BLaER1 treated with 17β-estradiol and CSF1 and Interleukin-3, amounts not matched to agents 10 nM and 100 nM (cell line): ENCODE measurements around the gene LRRC38.

ENCODE experiments used
- H3K27ac ChIP-seq, 11 experiments: shearing (Covaris generic); formaldehyde crosslinking; 2 replicates each; pipeline ENCODE4 v1.8.1; 2022
- H3K27me3 ChIP-seq, 11 experiments: shearing (Covaris generic); formaldehyde crosslinking; 2 replicates each; pipeline ENCODE4 v1.8.1; 2022
- H3K36me3 ChIP-seq, 11 experiments: shearing (Covaris generic); formaldehyde crosslinking; 2 replicates each; pipeline ENCODE4 v1.8.1; 2022
- H3K4me1 ChIP-seq, 10 experiments: shearing (Covaris generic); formaldehyde crosslinking; 2 replicates each; pipeline ENCODE4 v1.8.1; 2022
- H3K4me2 ChIP-seq, 11 experiments: shearing (Covaris generic); formaldehyde crosslinking; 2 replicates each; pipeline ENCODE4 v1.8.1; 2022
- H3K4me3 ChIP-seq, 10 experiments: shearing (Covaris generic); formaldehyde crosslinking; 2 replicates each; pipeline ENCODE4 v1.8.1; 2022
- H3K9ac ChIP-seq, 11 experiments: shearing (Covaris generic); formaldehyde crosslinking; 2 replicates each; pipeline ENCODE4 v1.8.1; 2022
- H3K9me3 ChIP-seq, 11 experiments: shearing (Covaris generic); formaldehyde crosslinking; replicated peaks in 1 of 11; 2 replicates each; pipeline ENCODE4 v1.8.1; 2022
- H4K20me1 ChIP-seq, 11 experiments: shearing (Covaris generic); formaldehyde crosslinking; 2 replicates each; pipeline ENCODE4 v1.8.1; 2022
- Cebpa-rat ChIP-seq, 11 experiments: shearing (Covaris generic); IDR thresholded peaks; 2 replicates each; pipeline ENCODE4 v1.8.1; 2022

Gene LRRC38

DNA sequence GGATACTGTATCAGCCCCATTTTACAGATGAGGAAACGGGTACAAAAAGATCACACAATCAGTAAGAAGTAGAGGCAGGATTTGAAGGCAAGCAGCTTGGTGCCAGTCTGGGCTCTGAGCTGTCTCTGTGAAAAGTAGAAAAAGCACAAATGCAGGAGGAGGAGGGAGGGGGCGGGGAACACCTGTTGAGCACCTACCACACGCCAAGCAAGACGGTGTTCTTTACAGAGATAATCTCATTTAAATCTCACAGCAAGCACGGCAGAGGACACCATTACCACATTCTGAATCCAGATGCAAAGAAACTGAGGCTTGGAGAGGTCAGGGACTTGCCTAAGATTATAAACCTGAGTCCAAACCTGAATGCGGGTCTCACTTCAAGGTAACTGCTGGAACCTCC is 3.3 kb downstream of the LRRC38 start:
- no peaks in the 10 kb centered on the region for H3K9me3 ChIP-seq
- peaks cover 15 to 82% (median 72%) of the 10 kb centered on the region in 10 experiments; a peak in 19 of 20 replicates for H3K4me1 ChIP-seq
- H4K20me1 ChIP-seq, result peaks cover 0 to 6% (median 0%) of the 10 kb centered on the region in 11 experiments; a peak in 2 of 22 replicates
- H3K27me3 ChIP-seq, result peaks cover 39 to 51% (median 46%) of the 10 kb centered on the region in 11 experiments
- H3K27ac ChIP-seq, result no peak overlapping the region
- no peak overlapping the region for H3K9ac ChIP-seq
- no peak overlapping the region for H3K4me3 ChIP-seq
- peak overlapping the region in 5 of 11 experiments; percentile 4 to 95 (median 18); a peak in 5 of 22 replicates for H3K4me2 ChIP-seq
- no peak for TF ChIP-seq Cebpa-rat (IDR thresholded peaks at IDR 0.05)
- H3K36me3 ChIP-seq, result no peaks in the 10 kb centered on the region

- Histone ChIP-seq H3K4me3 (no peak overlapping the region), H3K4me1 (peaks cover 15 to 86% (median 76%) of the 10 kb centered on the region in 10 experiments; a peak in 19 of 20 replicates), H3K9me3 (no peaks in the 10 kb centered on the region), H3K27ac (peak overlapping the region in 3 of 11 experiments; percentile 12 to 28 (median 21); a peak in 1 of 22 replicates), H4K20me1 (peaks cover 0 to 6% (median 0%) of the 10 kb centered on the region in 11 experiments; a peak in 2 of 22 replicates), H3K27me3 (peaks cover 10 to 17% (median 16%) of the 10 kb centered on the region in 11 experiments), H3K9ac (no peak overlapping the region), H3K4me2 (peak overlapping the region in 8 of 11 experiments; percentile 52 to 90 (median 78); a peak in 16 of 22 replicates), H3K36me3 (no peaks in the 10 kb centered on the region)
- no peak for TF ChIP-seq Cebpa-rat (IDR thresholded peaks at IDR 0.05)
Observed at GRCh38 chr1:13507075-13507474, 6.7 kb downstream of the LRRC38 start.

DNA sequence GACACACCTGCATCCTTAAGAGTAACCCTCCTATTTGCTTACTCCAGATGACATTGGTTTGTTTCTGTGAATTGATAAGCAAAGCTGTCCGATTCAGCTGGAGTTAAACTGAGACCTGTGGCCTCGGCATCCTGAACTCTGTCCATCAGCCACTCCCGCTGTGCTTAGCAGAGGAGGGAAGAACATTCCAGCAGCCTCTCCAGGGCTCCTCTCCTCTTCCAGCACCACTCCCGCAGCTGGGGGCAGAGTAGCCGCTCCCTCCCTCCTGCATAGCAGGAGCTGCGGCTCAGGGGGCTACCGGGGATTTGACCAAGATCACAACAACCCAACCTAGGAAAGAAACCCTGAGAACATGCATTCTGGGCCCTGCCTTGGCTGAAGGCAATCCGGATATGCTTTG is 8.8 kb downstream of the LRRC38 start:
- peak overlapping the region in 7 of 11 experiments; percentile 48 to 72 (median 66); a peak in 14 of 22 replicates for H3K9ac ChIP-seq
- H3K4me3 ChIP-seq, result peak overlapping the region in 1 of 10 experiments; percentile 27; a peak in 2 of 20 replicates
- peak overlapping the region; percentile 45 to 90 (median 77) for H3K4me2 ChIP-seq
- TF ChIP-seq Cebpa-rat (IDR thresholded peaks at IDR 0.05), result no peak
- H3K9me3 ChIP-seq, result no peaks in the 10 kb centered on the region
- H3K27ac ChIP-seq, result peak overlapping the region in 7 of 11 experiments; percentile 54 to 99 (median 76); a peak in 13 of 22 replicates
- H3K27me3 ChIP-seq, result peaks cover 0 to 6% (median 0%) of the 10 kb centered on the region in 11 experiments; a peak in 3 of 22 replicates
- no peaks in the 10 kb centered on the region for H3K36me3 ChIP-seq
- no peaks in the 10 kb centered on the region; a peak in 1 of 22 replicates for H4K20me1 ChIP-seq
- peaks cover 16 to 98% (median 93%) of the 10 kb centered on the region in 10 experiments for H3K4me1 ChIP-seq

DNA sequence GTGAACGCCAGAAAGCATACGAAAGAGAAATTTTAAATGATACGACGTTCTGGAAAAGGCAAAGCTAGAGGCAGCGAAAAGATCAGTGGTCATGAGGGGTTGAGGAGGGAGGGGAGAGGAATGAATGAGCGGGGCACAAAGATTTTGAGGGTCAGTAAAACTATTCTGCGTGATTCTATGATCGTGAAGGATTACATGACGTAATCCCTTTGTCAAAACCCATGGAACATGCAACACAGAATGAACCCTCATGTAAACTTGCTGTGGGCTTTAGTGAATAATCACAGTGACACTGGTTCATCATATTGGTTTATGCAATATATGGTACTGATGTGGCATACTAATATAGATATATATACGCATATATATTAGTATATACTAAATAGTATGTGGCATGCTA is 13.0 kb downstream of the LRRC38 start:
- Histone ChIP-seq H3K27me3 (peaks cover 0 to 14% (median 0%) of the 10 kb centered on the region in 11 experiments; a peak in 3 of 22 replicates), H3K4me3 (0 out of 20 replicates have a peak overlapping the region, but pooled peaks of 1 of the 10 experiments have one; percentile 4), H3K9me3 (no peaks in the 10 kb centered on the region), H4K20me1 (no peaks in the 10 kb centered on the region; a peak in 1 of 22 replicates), H3K9ac (peak overlapping the region in 6 of 11 experiments; percentile 69 to 89 (median 84); a peak in 9 of 22 replicates), H3K27ac (peak overlapping the region in 7 of 11 experiments; percentile 24 to 99 (median 94); a peak in 13 of 22 replicates), H3K4me2 (peak overlapping the region in 10 of 11 experiments; percentile 37 to 95 (median 86); a peak in 19 of 22 replicates), H3K36me3 (no peaks in the 10 kb centered on the region), H3K4me1 (peaks cover 26 to 99% (median 98%) of the 10 kb centered on the region in 10 experiments)
- TF ChIP-seq Cebpa-rat (IDR thresholded peaks at IDR 0.05), result no peak

DNA sequence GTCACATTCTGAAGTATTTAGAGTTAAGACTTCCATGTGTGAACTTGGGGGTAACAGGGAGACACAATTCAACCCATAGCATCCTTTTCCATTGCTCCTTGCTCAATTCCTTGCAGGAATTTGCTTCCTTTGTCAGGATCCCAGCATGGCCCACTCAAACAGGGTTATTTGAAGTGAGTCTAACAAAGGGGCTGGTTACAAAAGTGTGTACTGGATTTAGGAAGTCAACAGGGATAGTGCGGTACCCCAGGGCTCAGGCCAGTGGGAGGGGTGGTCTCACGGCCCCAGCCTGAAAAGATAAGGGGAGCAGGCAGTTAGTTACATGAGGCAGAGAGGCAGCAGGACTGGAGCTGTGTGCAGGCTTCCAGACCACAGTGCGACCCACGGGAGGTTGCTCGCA is 14.4 kb downstream of the LRRC38 start:
- no peaks in the 10 kb centered on the region for H4K20me1 ChIP-seq
- no peaks in the 10 kb centered on the region for H3K9me3 ChIP-seq
- peak overlapping the region in 8 of 11 experiments; percentile 39 to 89 (median 78); a peak in 16 of 22 replicates for H3K9ac ChIP-seq
- TF ChIP-seq Cebpa-rat (IDR thresholded peaks at IDR 0.05), result no peak
- H3K27ac ChIP-seq, result peak overlapping the region in 9 of 11 experiments; percentile 16 to 99 (median 91); a peak in 18 of 22 replicates
- H3K27me3 ChIP-seq, result peaks cover 0 to 14% (median 0%) of the 10 kb centered on the region in 11 experiments; a peak in 3 of 22 replicates
- peak overlapping the region; percentile 37 to 95 (median 83) for H3K4me2 ChIP-seq
- peak overlapping the region in 6 of 10 experiments; percentile 4 to 33 (median 24); a peak in 10 of 20 replicates for H3K4me3 ChIP-seq
- H3K4me1 ChIP-seq, result peaks cover 18 to 100% (median 98%) of the 10 kb centered on the region in 10 experiments
- H3K36me3 ChIP-seq, result no peaks in the 10 kb centered on the region

- Histone ChIP-seq H3K4me3 (peak overlapping the region in 7 of 10 experiments; percentile 4 to 37 (median 29); a peak in 10 of 20 replicates), H3K4me2 (peak overlapping the region; percentile 37 to 95 (median 83); a peak in 20 of 22 replicates), H3K4me1 (peaks cover 25 to 100% (median 98%) of the 10 kb centered on the region in 10 experiments)
Observed at GRCh38 chr1:13498553-13498952, 15.2 kb downstream of the LRRC38 start.

DNA sequence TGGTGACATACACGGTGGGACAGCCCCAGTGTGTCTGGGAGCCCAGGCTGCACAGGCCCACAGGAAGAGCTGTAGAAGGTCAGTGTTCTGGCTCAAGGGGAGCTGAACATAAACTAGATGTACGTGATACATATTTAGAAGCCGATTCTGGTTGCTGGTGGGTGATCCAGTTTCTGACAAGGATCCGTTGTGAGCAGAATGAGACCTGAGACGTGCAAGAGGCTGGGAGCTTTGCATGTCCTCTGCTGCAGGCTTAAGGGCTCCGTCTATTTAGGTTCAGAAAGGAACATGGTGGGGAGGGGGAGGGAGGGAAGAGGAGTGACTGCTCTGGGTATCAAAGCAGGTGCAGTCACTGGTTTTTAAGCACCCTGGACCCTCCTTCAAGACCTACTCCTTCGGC is 18.6 kb downstream of the LRRC38 start:
- Histone ChIP-seq H3K27me3 (peaks cover 0 to 11% (median 0%) of the 10 kb centered on the region in 11 experiments; a peak in 3 of 22 replicates), H3K36me3 (no peaks in the 10 kb centered on the region), H4K20me1 (no peaks in the 10 kb centered on the region), H3K9me3 (no peaks in the 10 kb centered on the region), H3K4me3 (no peak overlapping the region), H3K4me1 (peaks cover 27 to 100% (median 98%) of the 10 kb centered on the region in 10 experiments), H3K4me2 (peak overlapping the region in 9 of 11 experiments; percentile 52 to 95 (median 88); a peak in 18 of 22 replicates), H3K27ac (peak overlapping the region in 8 of 11 experiments; percentile 39 to 99 (median 92); a peak in 15 of 22 replicates), H3K9ac (peak overlapping the region in 6 of 11 experiments; percentile 31 to 89 (median 78); a peak in 10 of 22 replicates)
- TF ChIP-seq Cebpa-rat (IDR thresholded peaks at IDR 0.05), result no peak

More at GRCh38 chr1:13498553-13498952, 15.2 kb downstream of the LRRC38 start:
- peak in 6 of 11 experiments; percentile 57 to 91 (median 82); a peak in 12 of 22 replicates for TF ChIP-seq Cebpa-rat (IDR thresholded peaks at IDR 0.05)
- Histone ChIP-seq H4K20me1 (no peaks in the 10 kb centered on the region), H3K9ac (peak overlapping the region in 8 of 11 experiments; percentile 41 to 89 (median 78); a peak in 16 of 22 replicates), H3K36me3 (no peaks in the 10 kb centered on the region), H3K27ac (peak overlapping the region in 9 of 11 experiments; percentile 16 to 99 (median 91); a peak in 17 of 22 replicates), H3K27me3 (peaks cover 0 to 14% (median 0%) of the 10 kb centered on the region in 11 experiments; a peak in 3 of 22 replicates), H3K9me3 (no peaks in the 10 kb centered on the region)

- H3K4me1 ChIP-seq, result peaks cover 27 to 100% (median 98%) of the 10 kb centered on the region in 10 experiments
- peak overlapping the region in 10 of 11 experiments; percentile 6 to 95 (median 86); a peak in 18 of 22 replicates for H3K4me2 ChIP-seq
Observed at GRCh38 chr1:13494712-13495111, 19.1 kb downstream of the LRRC38 start.

More at GRCh38 chr1:13494712-13495111, 19.1 kb downstream of the LRRC38 start:
- peak overlapping the region in 8 of 11 experiments; percentile 39 to 99 (median 92); a peak in 16 of 22 replicates for H3K27ac ChIP-seq
- H3K36me3 ChIP-seq, result no peaks in the 10 kb centered on the region
- H3K27me3 ChIP-seq, result peaks cover 0 to 6% (median 0%) of the 10 kb centered on the region in 11 experiments; a peak in 3 of 22 replicates
- H4K20me1 ChIP-seq, result no peaks in the 10 kb centered on the region
- H3K9ac ChIP-seq, result peak overlapping the region in 6 of 11 experiments; percentile 31 to 89 (median 78); a peak in 10 of 22 replicates
- no peaks in the 10 kb centered on the region for H3K9me3 ChIP-seq
- no peak overlapping the region for H3K4me3 ChIP-seq
- no peak for TF ChIP-seq Cebpa-rat (IDR thresholded peaks at IDR 0.05)
